ENCODE measurements around the gene ZNF285. TPM values are rescaled to one million over a fixed set of nuclear protein-coding genes. Genes with fewer than 3 reads are reported as not detected.
"Not testable (repeated sequence)": the region's sequence is repeated elsewhere in the genome, so short reads cannot be mapped to it uniquely, and the experiment has no call there.

ZNF285 gene
- under 1 TPM; 0.67 to 0.86 TPM for total RNA-seq

GRCh38 chr19:44401139-44402115, at the start of gene ZNF285:
TSS of gene ZNF285 (minus strand) at chr19:44401608. CDS start at chr19:44397213, 4,395 bp downstream.
- intact Hi-C loops (cut with micrococcal nuclease), result loop anchor here (1.0 kb wide), 2 partner anchors 47 to 99 kb away; partner anchors contain the start of genes ZNF180 and ZNF229
- CTCF ChIA-PET, result interaction anchor here (0.6 kb wide), 1 partner anchor 373 kb away, joined by 3 read pairs; no protein-coding TSS in a partner anchor
- H3K4me3 Mint-ChIP-seq, result peak within 1 kb of the TSS; percentile 83
- no peak within 1 kb of the TSS for H3K27ac Mint-ChIP-seq
- H3K9me3 Mint-ChIP-seq, result peaks cover 37% of the 10 kb centered on the region
- peak; percentile 86 for DNase-seq
- peaks cover 23% of the 10 kb centered on the region for H3K36me3 Mint-ChIP-seq (ENCODE audit: low read depth)
- H3K27me3 Mint-ChIP-seq (ENCODE audit: low read depth), result peaks cover 2% of the 10 kb centered on the region
- H3K4me1 Mint-ChIP-seq (ENCODE audit: low read depth), result peaks cover 9% of the 10 kb centered on the region

GRCh38 chr19:44447916-44448674, 46.7 kb upstream of the ZNF285 start, which contains the start of gene ZNF229:
TSS of gene ZNF229 (minus strand) at chr19:44448472. CDS start at chr19:44442847, 5,625 bp downstream.
- Mint-ChIP-seq H3K27ac (no peak within 1 kb of the TSS), H3K9me3 (peaks cover 71% of the 10 kb centered on the region), H3K27me3 (ENCODE audit: low read depth) (peaks cover 2% of the 10 kb centered on the region), H3K4me3 (peak within 1 kb of the TSS; percentile 77), H3K36me3 (ENCODE audit: low read depth) (peaks cover 52% of the 10 kb centered on the region), H3K4me1 (ENCODE audit: low read depth) (peaks cover 7% of the 10 kb centered on the region)
- DNase-seq, result peak; percentile 82
- intact Hi-C loops (cut with micrococcal nuclease), result loop anchor here (1.0 kb wide), 1 partner anchor 47 kb away; the partner anchor contains the start of gene ZNF285
- CTCF ChIA-PET, result no interaction called here

GRCh38 chr19:44438441-44438840, 37.0 kb upstream of the ZNF285 start:
- Mint-ChIP-seq H3K27me3 (ENCODE audit: low read depth) (no peaks in the 10 kb centered on the region), H3K36me3 (ENCODE audit: low read depth) (peaks cover 44% of the 10 kb centered on the region), H3K9me3 (peaks cover 53% of the 10 kb centered on the region), H3K4me1 (ENCODE audit: low read depth) (no peaks in the 10 kb centered on the region), H3K27ac (no peak overlapping the region), H3K4me3 (no peak overlapping the region)
- CTCF ChIA-PET, result no interaction called here
- no peak for DNase-seq
- intact Hi-C loops (cut with micrococcal nuclease), result no loop called here

- Mint-ChIP-seq H3K27me3 (ENCODE audit: low read depth) (no peaks in the 10 kb centered on the region), H3K9me3 (peaks cover 53% of the 10 kb centered on the region), H3K36me3 (ENCODE audit: low read depth) (peaks cover 45% of the 10 kb centered on the region), H3K4me1 (ENCODE audit: low read depth) (no peaks in the 10 kb centered on the region), H3K27ac (no peak overlapping the region), H3K4me3 (no peak overlapping the region)
- DNase-seq, result no peak
- CTCF ChIA-PET, result no interaction called here
- intact Hi-C loops (cut with micrococcal nuclease), result no loop called here
Measured at GRCh38 chr19:44435441-44435840, 34.0 kb upstream of the ZNF285 start.

- Mint-ChIP-seq H3K9me3 (peaks cover 65% of the 10 kb centered on the region), H3K27ac (no peak overlapping the region), H3K4me3 (no peak overlapping the region), H3K4me1 (ENCODE audit: low read depth) (no peaks in the 10 kb centered on the region), H3K27me3 (ENCODE audit: low read depth) (no peaks in the 10 kb centered on the region), H3K36me3 (ENCODE audit: low read depth) (peaks cover 47% of the 10 kb centered on the region)
- intact Hi-C loops (cut with micrococcal nuclease), result no loop called here
- DNase-seq, result no peak
- CTCF ChIA-PET, result no interaction called here
Measured at GRCh38 chr19:44430956-44431355, 29.5 kb upstream of the ZNF285 start.

- H3K36me3 Mint-ChIP-seq (ENCODE audit: low read depth); DNase-seq; H3K27ac Mint-ChIP-seq; H3K4me3 Mint-ChIP-seq; intact Hi-C loops (cut with micrococcal nuclease); H3K27me3 Mint-ChIP-seq (ENCODE audit: low read depth); CTCF ChIA-PET; H3K4me1 Mint-ChIP-seq (ENCODE audit: low read depth): not testable (repeated sequence)
- H3K9me3 Mint-ChIP-seq, result peaks cover 35% of the 10 kb centered on the region
Measured at GRCh38 chr19:44415553-44415952, 14.1 kb upstream of the ZNF285 start.

- H3K27ac Mint-ChIP-seq; intact Hi-C loops (cut with micrococcal nuclease); H3K4me1 Mint-ChIP-seq (ENCODE audit: low read depth); CTCF ChIA-PET; H3K27me3 Mint-ChIP-seq (ENCODE audit: low read depth); H3K4me3 Mint-ChIP-seq; DNase-seq: not testable (repeated sequence)
- H3K36me3 Mint-ChIP-seq (ENCODE audit: low read depth), result peaks cover 66% of the 10 kb centered on the region
- H3K9me3 Mint-ChIP-seq, result peaks cover 54% of the 10 kb centered on the region
Measured at GRCh38 chr19:44389268-44389667, 12.1 kb downstream of the ZNF285 start.

GRCh38 chr19:44374789-44375188, 26.6 kb downstream of the ZNF285 start:
- H3K9me3 Mint-ChIP-seq, result peaks cover 35% of the 10 kb centered on the region
- H3K27ac Mint-ChIP-seq, result no peak overlapping the region
- no peaks in the 10 kb centered on the region for H3K4me1 Mint-ChIP-seq (ENCODE audit: low read depth)
- no peak overlapping the region for H3K4me3 Mint-ChIP-seq
- DNase-seq, result no peak
- CTCF ChIA-PET, result interaction anchor here (1.2 kb wide), 1 partner anchor 279 kb away, joined by 5 read pairs; no protein-coding TSS in a partner anchor
- peaks cover 1% of the 10 kb centered on the region for H3K36me3 Mint-ChIP-seq (ENCODE audit: low read depth)
- no peaks in the 10 kb centered on the region for H3K27me3 Mint-ChIP-seq (ENCODE audit: low read depth)
- intact Hi-C loops (cut with micrococcal nuclease), result no loop called here

GRCh38 chr19:44371815-44372480, 29.5 kb downstream of the ZNF285 start:
- Mint-ChIP-seq H3K36me3 (ENCODE audit: low read depth) (no peaks in the 10 kb centered on the region), H3K27ac (no peak overlapping the region), H3K27me3 (ENCODE audit: low read depth) (no peaks in the 10 kb centered on the region), H3K9me3 (peaks cover 39% of the 10 kb centered on the region), H3K4me3 (no peak overlapping the region), H3K4me1 (ENCODE audit: low read depth) (no peaks in the 10 kb centered on the region)
- DNase-seq, result no peak
- CTCF ChIA-PET, result interaction anchor here (0.7 kb wide), 1 partner anchor 430 kb away, joined by 3 read pairs; no protein-coding TSS in a partner anchor
- intact Hi-C loops (cut with micrococcal nuclease), result no loop called here

- no peak for DNase-seq
- intact Hi-C loops (cut with micrococcal nuclease), result no loop called here
- peaks cover 17% of the 10 kb centered on the region for H3K9me3 Mint-ChIP-seq
- no peak overlapping the region for H3K4me3 Mint-ChIP-seq
- CTCF ChIA-PET, result no interaction called here
- H3K27me3 Mint-ChIP-seq (ENCODE audit: low read depth), result no peaks in the 10 kb centered on the region
- no peaks in the 10 kb centered on the region for H3K4me1 Mint-ChIP-seq (ENCODE audit: low read depth)
- no peaks in the 10 kb centered on the region for H3K36me3 Mint-ChIP-seq (ENCODE audit: low read depth)
- no peak overlapping the region for H3K27ac Mint-ChIP-seq
Measured at GRCh38 chr19:44367024-44367423, 34.4 kb downstream of the ZNF285 start.

- DNase-seq, result peak; percentile 41
- Mint-ChIP-seq H3K36me3 (ENCODE audit: low read depth) (peaks cover 6% of the 10 kb centered on the region), H3K27ac (no peak within 1 kb of the TSS), H3K4me1 (ENCODE audit: low read depth) (peaks cover 7% of the 10 kb centered on the region), H3K9me3 (peaks cover 37% of the 10 kb centered on the region), H3K27me3 (ENCODE audit: low read depth) (peaks cover 8% of the 10 kb centered on the region), H3K4me3 (peak within 1 kb of the TSS; percentile 28)
- CTCF ChIA-PET, result no interaction called here
- intact Hi-C loops (cut with micrococcal nuclease), result no loop called here
Measured at GRCh38 chr19:44356383-44357111, 44.9 kb downstream of the ZNF285 start, which contains the start of gene ZNF112. TSS of gene ZNF112 (minus strand) at chr19:44356680. CDS start at chr19:44340539, 16,141 bp downstream.

Measured in activated naive CD4-positive, alpha-beta T cell treated with anti-CD3 and anti-CD28 coated beads for 36 hours (primary cell).